Psoas muscle (tissue), 8 donors: ENCODE measurements around the gene NUF2. TPM values are rescaled to one million over a fixed set of nuclear protein-coding genes. Genes with fewer than 3 reads are reported as not detected.

ENCODE experiments used
- ATAC-seq, 4 donors: fragments of 200-7000 bp; cut with Tn5 transposase; one replicate each; pipeline ENCODE4 v1.9.1; 2020; ENCODE audit warnings: moderate library complexity in 3 of 4, mild to moderate bottlenecking in 2 of 4
- DNase-seq, 2 donors: peaks; one replicate each; pipeline ENCODE4 v3.0.0-alpha.2; 2020
- H3K27ac ChIP-seq: fragments of 200-600 bp; one replicate; pipeline ENCODE4 v1.8.0; 2022
- H3K27me3 ChIP-seq, 3 donors: fragments of 200-600 bp in 1 of 3; one replicate each; pipeline versions ENCODE4 v1.6.1 to v1.8.0; 2013 to 2022; ENCODE audit warnings: low read length in 2 of 3, mild to moderate bottlenecking in 2 of 3, moderate library complexity in 1 of 3; ENCODE audit not compliant: insufficient read depth in 3 of 3
- H3K36me3 ChIP-seq, 2 donors: fragments of 200-600 bp in 1 of 2; one replicate each; pipeline versions ENCODE4 v1.6.1 to v1.8.0; 2013 to 2022; ENCODE audit warnings: low read depth in 1 of 2, mild to moderate bottlenecking in 1 of 2, moderate library complexity in 1 of 2; ENCODE audit not compliant: insufficient read depth in 1 of 2
- H3K4me1 ChIP-seq: fragments of 200-600 bp; one replicate; pipeline ENCODE4 v1.8.0; 2022
- H3K4me3 ChIP-seq: fragments of 200-600 bp; one replicate; pipeline ENCODE4 v1.8.0; 2022; ENCODE audit warnings: mild to moderate bottlenecking
- H3K9me3 ChIP-seq: fragments of 200-600 bp; one replicate; pipeline ENCODE4 v1.8.0; 2022
- CTCF ChIP-seq: fragments of 200-600 bp; IDR thresholded peaks from one replicate; pipeline ENCODE4 v1.8.0; 2022; ENCODE audit warnings: antibody characterized with exemption
- WGBS, 3 donors: extraction: QIAGEN DNeasy Blood & Tissue Kit; methylation state at CpG; one replicate each; pipeline versions ENCODE4 v1.1.6 to v1.1.7; 2013; 5-methylcytosine and 5-hydroxymethylcytosine counted together
- intact Hi-C, 2 donors: fragments of 100-400 bp; cut with DNase I; formaldehyde crosslinking; loops; one replicate each; pipeline versions ENCODE4 v1.11.0 to v1.14.2; 2022
- polyA plus RNA-seq, 3 donors: library from polyadenylated mRNA; stranded (reverse); fragments of 200-250 nt; gene quantifications; one replicate each; pipeline ENCODE4 v1.2.3, GENCODE V29; 2013
- total RNA-seq, 4 donors: library from RNA; stranded (reverse); fragmentation: NEBNext Ultra II Directional in 2 of 4; extraction: Animal tissue kit (Norgen Biotek cat#: 25700) in 2 of 4; gene quantifications; one replicate each; pipeline versions ENCODE4 v1.2.1 to v1.2.4, GENCODE V29; 2021 to 2023
- donor health status: healthy with polysubstance abuse.
- donor health status: DM: no; HTN: no; CAD: no; lungs with moderate emphysema.
- donor health status: Bipolar disorder and iron deficiency.
- donor health status: healthy.
- donor health status: DM: yes; HTN: yes; CAD: no.
- donor health status: DM: no; HTN: no; CAD: no.
- donor health status: DM: no; HTN: no; CAD: no.
- donor health status: DM: yes; HTN: yes; CAD: no.

Gene NUF2
- total and polyA plus RNA-seq, 7 donors = 0.15 to 0.48 (median 0.27) TPM; not detected in 1

GRCh38 chr1:163372576-163372975 lies 50.8 kb downstream of the NUF2 start:
- no peaks in the 10 kb centered on the region for H3K36me3 ChIP-seq
- DNase-seq (no peak), ATAC-seq (no peak)
- peaks cover 0 to 6% (median 4%) of the 10 kb centered on the region in 3 donors for H3K27me3 ChIP-seq
- no peak overlapping the region for H3K27ac ChIP-seq
- H3K4me3 ChIP-seq = no peak overlapping the region
- H3K9me3 ChIP-seq = no peaks in the 10 kb centered on the region
- no peaks in the 10 kb centered on the region for H3K4me1 ChIP-seq
- 57 to 82% (median 77%) methylated on average over 1 of the region's 1 CpG for WGBS, 3 donors
- TF ChIP-seq CTCF = no peak
- intact Hi-C loops = no loop called here

- 39 to 71% (median 40%) methylated on average over 2 of the region's 2 CpGs for WGBS, 3 donors
- no peak for TF ChIP-seq CTCF
- peak; percentile 71 to 91 (median 84) for ATAC-seq
- Histone ChIP-seq H3K4me3 (no peak overlapping the region), H3K9me3 (no peaks in the 10 kb centered on the region), H3K36me3 (no peaks in the 10 kb centered on the region), H3K4me1 (peaks cover 10% of the 10 kb centered on the region), H3K27me3 (peaks cover 0 to 4% (median 0%) of the 10 kb centered on the region in 3 donors), H3K27ac (no peak overlapping the region)
- no peak for DNase-seq
- intact Hi-C loops = no loop called here
Measured at GRCh38 chr1:163378554-163378953, 56.8 kb downstream of the NUF2 start.

GRCh38 chr1:163379801-163380200 lies 58.0 kb downstream of the NUF2 start:
- H3K4me3 ChIP-seq = no peak overlapping the region
- H3K27me3 ChIP-seq = peaks cover 0 to 4% (median 0%) of the 10 kb centered on the region in 3 donors
- no peak for ATAC-seq
- no peak for DNase-seq
- intact Hi-C loops = no loop called here
- no peak for TF ChIP-seq CTCF
- H3K4me1 ChIP-seq = peaks cover 10% of the 10 kb centered on the region
- WGBS, 3 donors = 92 to 96% (median 93%) methylated on average over 4 of the region's 4 CpGs
- no peak overlapping the region for H3K27ac ChIP-seq
- H3K36me3 ChIP-seq = no peaks in the 10 kb centered on the region
- no peaks in the 10 kb centered on the region for H3K9me3 ChIP-seq

- H3K9me3 ChIP-seq = no peaks in the 10 kb centered on the region
- ATAC-seq (no peak), DNase-seq (no peak)
- H3K4me1 ChIP-seq = peaks cover 10% of the 10 kb centered on the region
- H3K4me3 ChIP-seq = no peak overlapping the region
- H3K36me3 ChIP-seq = no peaks in the 10 kb centered on the region
- TF ChIP-seq CTCF = no peak
- intact Hi-C loops = no loop called here
- 22 to 48% (median 34%) methylated on average over 2 of the region's 2 CpGs for WGBS, 3 donors
- H3K27ac ChIP-seq = no peak overlapping the region
- no peaks in the 10 kb centered on the region for H3K27me3 ChIP-seq
Measured at GRCh38 chr1:163381487-163382184, 59.9 kb downstream of the NUF2 start.

- H3K27ac ChIP-seq = no peak overlapping the region
- ATAC-seq = no peak
- H3K4me1 ChIP-seq = peaks cover 10% of the 10 kb centered on the region
- H3K9me3 ChIP-seq = no peaks in the 10 kb centered on the region
- TF ChIP-seq CTCF = no peak
- WGBS, 3 donors = 69 to 73% (median 72%) methylated on average over 4 of the region's 4 CpGs
- intact Hi-C loops = no loop called here
- no peak overlapping the region for H3K4me3 ChIP-seq
- no peak for DNase-seq
- H3K27me3 ChIP-seq = no peaks in the 10 kb centered on the region
- no peaks in the 10 kb centered on the region for H3K36me3 ChIP-seq
Measured at GRCh38 chr1:163382395-163382794, 60.6 kb downstream of the NUF2 start.
